Cardiac fibroblast (primary cell): ENCODE measurements around the gene MICAL1.
A peak's percentile ranks its signal among the peaks of the same experiment; 100 is the strongest.

Source experiments
- DNase-seq, 2 donors: peaks; one replicate each; pipeline versions ENCODE4 v3.0.0 to v3.0.0-alpha.2; 2010; ENCODE audit warnings: low read depth in 2 of 2
- H3K4me3 ChIP-seq, 2 donors: replicated peaks in 1 of 2; 1 replicate in 1 of 2; 2 replicates in 1 of 2; pipeline ENCODE4 v1.5.1; 2011; ENCODE audit warnings: low read depth in 2 of 2, low read length in 2 of 2, mild to moderate bottlenecking in 2 of 2, moderate library complexity in 1 of 2
- TF ChIP-seq, protein P1 (sequence below): IDR thresholded peaks from one replicate; pipeline ENCODE4 v1.5.1; 2011; ENCODE audit warnings: low read depth, mild to moderate bottlenecking, low read length, inconsistent platforms

The MICAL1 gene

DNA sequence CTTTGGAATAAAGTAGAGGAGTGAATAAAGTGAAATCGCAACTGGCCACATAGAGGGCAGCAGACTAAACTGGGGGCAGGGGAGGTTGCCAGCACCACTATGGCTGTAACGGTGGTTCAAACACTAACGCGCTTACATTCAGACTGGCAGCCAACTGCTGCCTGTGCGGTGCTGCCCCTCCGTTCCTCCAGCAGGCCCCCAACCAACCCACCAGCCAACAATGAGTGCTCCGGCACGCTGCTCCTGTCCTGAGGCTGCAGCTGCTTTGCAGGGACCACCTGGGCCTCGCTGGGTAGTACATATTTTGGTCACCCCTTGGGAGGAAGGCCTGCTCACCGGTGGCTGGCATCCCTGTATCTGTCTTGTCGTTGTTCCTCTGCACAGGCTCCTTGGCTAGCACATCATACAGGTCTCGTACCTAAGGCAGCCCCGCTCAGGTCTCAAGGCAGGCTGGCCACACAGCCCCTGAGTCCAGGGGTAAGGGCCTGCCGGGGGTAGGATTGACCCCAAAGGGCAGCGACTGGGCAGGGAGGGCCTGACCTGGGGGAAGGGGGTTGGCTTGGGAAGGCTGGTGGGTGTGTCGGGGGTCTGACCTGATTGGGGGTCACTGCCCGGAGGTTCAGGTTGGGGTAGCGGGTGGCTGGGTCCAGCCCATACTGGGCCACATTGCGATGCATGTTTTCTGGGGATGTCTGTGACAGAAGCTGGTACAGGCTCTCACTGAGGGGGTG lies 6.3 kb downstream of the MICAL1 start:
- H3K4me3 ChIP-seq = no peak overlapping the region
- TF ChIP-seq, protein P1, sequence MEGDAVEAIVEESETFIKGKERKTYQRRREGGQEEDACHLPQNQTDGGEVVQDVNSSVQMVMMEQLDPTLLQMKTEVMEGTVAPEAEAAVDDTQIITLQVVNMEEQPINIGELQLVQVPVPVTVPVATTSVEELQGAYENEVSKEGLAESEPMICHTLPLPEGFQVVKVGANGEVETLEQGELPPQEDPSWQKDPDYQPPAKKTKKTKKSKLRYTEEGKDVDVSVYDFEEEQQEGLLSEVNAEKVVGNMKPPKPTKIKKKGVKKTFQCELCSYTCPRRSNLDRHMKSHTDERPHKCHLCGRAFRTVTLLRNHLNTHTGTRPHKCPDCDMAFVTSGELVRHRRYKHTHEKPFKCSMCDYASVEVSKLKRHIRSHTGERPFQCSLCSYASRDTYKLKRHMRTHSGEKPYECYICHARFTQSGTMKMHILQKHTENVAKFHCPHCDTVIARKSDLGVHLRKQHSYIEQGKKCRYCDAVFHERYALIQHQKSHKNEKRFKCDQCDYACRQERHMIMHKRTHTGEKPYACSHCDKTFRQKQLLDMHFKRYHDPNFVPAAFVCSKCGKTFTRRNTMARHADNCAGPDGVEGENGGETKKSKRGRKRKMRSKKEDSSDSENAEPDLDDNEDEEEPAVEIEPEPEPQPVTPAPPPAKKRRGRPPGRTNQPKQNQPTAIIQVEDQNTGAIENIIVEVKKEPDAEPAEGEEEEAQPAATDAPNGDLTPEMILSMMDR = no peak
- no peak for DNase-seq

DNA sequence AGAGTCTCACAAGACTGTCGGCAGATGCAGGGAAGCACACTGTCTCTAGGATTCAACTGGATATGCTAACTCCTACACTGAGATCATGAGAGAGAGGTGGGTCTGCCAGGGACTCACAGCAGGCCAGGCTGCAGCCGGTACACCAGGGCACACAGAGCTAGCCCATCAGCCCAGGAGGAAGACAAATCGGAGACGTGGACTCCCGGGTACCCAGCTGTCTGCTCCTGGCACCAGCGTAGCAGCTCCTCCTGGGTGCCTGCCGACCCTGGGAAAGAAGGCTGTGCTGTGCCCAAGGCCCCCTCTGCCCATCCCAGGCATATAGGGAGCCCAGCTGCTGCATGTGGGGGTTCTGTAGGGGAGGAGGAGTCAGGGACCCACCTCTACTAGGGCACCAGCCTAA lies 7.0 kb downstream of the MICAL1 start:
- TF ChIP-seq, protein P1 = no peak
- no peak overlapping the region for H3K4me3 ChIP-seq
- no peak for DNase-seq

DNA sequence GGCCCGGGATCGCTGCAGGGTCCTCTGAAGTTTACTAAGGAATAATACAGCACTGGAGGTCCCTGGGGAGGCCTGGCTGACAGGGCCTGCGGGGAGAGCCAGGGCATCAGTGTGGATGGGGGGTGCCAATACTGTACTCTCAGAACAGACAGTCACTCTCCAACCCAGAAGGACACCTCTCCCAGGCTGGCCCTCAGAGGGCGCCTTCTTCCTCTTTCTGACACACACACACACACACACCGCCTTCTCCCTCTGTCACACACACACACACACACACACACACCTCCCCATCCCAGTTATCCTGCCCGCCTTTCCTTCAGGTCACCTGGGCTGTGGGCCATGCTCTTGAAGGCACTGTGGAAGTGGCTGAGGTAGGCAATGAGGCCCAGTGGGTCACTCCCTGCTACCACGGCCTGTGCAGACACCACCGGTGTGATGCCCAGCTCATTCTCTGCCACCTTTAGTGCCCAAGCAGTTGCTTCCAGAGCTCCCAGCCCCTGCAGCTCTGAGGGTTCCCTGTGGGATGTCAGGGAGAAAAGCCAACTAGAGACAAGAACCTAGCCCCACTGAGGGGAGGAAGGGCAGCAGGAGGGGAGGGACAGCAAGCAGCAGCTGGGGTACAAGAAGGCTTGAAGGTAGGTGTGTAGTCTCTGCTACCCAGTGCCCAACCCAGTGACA lies 7.6 kb downstream of the MICAL1 start:
- TF ChIP-seq, protein P1 = no peak
- peak in 1 of 2 donors; percentile 12 for DNase-seq

DNA sequence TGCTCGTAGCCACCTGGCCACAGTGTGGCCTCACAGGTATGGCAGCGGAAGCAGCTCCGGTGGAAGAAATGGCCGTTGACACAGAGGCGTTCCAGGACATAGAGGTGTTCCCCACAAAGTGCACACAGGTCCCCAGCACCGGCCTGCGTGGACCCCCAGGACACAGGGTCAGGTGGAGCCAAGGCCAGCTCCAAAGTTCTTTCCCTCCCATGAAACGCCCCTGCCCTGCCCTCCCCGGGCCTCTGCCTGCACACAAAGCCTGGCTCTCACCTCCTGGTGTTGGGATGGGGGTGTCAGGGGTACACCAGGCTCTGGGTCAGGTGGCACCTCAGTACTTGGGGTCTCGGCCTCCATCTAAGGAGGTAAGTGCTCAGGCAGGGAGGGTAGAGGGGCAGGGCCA lies 8.5 kb downstream of the MICAL1 start:
- H3K4me3 ChIP-seq = no peak overlapping the region
- TF ChIP-seq, protein P1 = no peak
- DNase-seq = no peak

More for the DNA sequence above, 7.6 kb downstream of the MICAL1 start:
- H3K4me3 ChIP-seq = no peak overlapping the region

DNA sequence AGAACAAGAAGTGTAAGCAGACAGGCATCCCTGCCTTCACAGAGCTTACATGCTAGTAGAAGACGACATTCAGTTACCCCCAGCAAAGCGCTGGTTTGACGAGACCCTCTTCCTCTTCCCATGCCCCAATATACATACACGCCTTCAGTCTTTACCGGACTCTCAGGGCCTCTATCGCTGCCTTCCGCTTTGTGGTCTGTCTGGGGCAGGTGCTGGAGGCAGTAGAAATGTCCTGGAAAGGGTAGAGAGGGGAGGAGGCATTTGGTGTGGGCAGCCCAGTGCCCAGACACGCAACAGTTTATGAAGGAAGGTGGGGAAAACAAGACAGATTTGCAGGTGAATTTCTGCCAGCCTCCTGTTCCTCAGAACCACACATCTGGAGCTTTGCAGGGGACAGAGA lies 9.0 kb downstream of the MICAL1 start:
- TF ChIP-seq, protein P1 = no peak
- no peak overlapping the region for H3K4me3 ChIP-seq

DNA sequence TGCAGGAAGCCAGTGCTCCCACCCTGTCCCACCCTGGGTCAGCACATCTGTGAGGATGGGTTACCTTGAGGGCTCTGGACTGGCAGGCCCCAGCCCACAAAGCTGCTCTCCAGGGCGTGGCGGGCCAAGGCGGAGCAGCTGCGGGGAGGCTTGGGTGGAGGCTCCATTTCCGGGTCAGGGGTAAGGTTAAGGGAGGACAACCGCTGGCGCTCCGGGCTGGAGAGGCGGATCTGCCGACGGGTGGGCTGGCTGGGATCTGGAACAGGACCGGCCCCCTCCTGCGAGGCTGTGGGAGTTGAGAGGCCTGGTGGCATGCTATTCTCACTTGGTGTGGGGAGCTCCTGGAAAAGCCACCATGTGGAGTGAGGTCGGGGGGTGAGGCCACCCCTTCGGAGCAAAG lies 9.5 kb downstream of the MICAL1 start:
- no peak for DNase-seq
- H3K4me3 ChIP-seq = no peak overlapping the region
- TF ChIP-seq, protein P1 = no peak

More for the DNA sequence above, 9.0 kb downstream of the MICAL1 start:
- DNase-seq = no peak
